ENCODE data around the gene KRT3. TPM values are rescaled to one million over a fixed set of nuclear protein-coding genes. Genes with fewer than 3 reads are reported as not detected.
"Not testable (repeated sequence)": the region's sequence is repeated elsewhere in the genome, so short reads cannot be mapped to it uniquely, and the experiment has no call there.

The KRT3 gene
- total RNA-seq, 1 donor from 2014 or later = not detected

DNA sequence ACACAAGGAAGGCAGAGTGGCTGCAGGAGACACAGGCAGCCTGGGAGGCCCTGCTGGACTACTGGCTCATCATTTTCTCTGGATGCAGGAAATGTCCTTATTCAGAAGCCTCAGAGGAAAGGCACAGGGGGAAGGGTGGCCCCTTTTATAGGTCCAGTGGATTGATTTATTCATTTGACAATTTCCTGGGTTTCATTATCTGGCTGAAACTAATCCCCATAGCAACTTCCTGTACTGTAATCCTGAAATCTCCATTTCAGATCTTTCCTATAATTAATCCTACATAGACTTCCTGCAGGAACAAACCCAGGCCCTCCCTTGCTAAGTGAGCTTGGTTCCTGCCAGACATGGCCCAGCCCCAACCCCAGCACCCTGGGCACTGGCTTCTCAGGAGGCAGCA is 41.8 kb downstream of the KRT3 start:
- intact Hi-C loops (cut with DNase I) = no loop called here
- H3K27me3 ChIP-seq = peaks cover 10% of the 10 kb centered on the region
- H3K36me3 ChIP-seq = no peaks in the 10 kb centered on the region
- ATAC-seq (no peak), DNase-seq (no peak)
- TF ChIP-seq, protein P1, sequence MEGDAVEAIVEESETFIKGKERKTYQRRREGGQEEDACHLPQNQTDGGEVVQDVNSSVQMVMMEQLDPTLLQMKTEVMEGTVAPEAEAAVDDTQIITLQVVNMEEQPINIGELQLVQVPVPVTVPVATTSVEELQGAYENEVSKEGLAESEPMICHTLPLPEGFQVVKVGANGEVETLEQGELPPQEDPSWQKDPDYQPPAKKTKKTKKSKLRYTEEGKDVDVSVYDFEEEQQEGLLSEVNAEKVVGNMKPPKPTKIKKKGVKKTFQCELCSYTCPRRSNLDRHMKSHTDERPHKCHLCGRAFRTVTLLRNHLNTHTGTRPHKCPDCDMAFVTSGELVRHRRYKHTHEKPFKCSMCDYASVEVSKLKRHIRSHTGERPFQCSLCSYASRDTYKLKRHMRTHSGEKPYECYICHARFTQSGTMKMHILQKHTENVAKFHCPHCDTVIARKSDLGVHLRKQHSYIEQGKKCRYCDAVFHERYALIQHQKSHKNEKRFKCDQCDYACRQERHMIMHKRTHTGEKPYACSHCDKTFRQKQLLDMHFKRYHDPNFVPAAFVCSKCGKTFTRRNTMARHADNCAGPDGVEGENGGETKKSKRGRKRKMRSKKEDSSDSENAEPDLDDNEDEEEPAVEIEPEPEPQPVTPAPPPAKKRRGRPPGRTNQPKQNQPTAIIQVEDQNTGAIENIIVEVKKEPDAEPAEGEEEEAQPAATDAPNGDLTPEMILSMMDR (IDR thresholded peaks at IDR 0.05) = no peak
- no peak overlapping the region for H3K27ac ChIP-seq
- H3K9me3 ChIP-seq = no peaks in the 10 kb centered on the region
- H3K4me1 ChIP-seq = no peaks in the 10 kb centered on the region
- no peak overlapping the region for H3K4me3 ChIP-seq

GRCh38 chr12:52753283-52753682 is 42.6 kb downstream of the KRT3 start:
- no peak overlapping the region for H3K27ac ChIP-seq
- no peaks in the 10 kb centered on the region for H3K9me3 ChIP-seq
- TF ChIP-seq, protein P1 (IDR thresholded peaks at IDR 0.05) = no peak
- H3K36me3 ChIP-seq = no peaks in the 10 kb centered on the region
- intact Hi-C loops (cut with DNase I) = no loop called here
- DNase-seq (no peak), ATAC-seq (no peak)
- no peaks in the 10 kb centered on the region for H3K4me1 ChIP-seq
- no peak overlapping the region for H3K4me3 ChIP-seq
- peaks cover 10% of the 10 kb centered on the region for H3K27me3 ChIP-seq

DNA sequence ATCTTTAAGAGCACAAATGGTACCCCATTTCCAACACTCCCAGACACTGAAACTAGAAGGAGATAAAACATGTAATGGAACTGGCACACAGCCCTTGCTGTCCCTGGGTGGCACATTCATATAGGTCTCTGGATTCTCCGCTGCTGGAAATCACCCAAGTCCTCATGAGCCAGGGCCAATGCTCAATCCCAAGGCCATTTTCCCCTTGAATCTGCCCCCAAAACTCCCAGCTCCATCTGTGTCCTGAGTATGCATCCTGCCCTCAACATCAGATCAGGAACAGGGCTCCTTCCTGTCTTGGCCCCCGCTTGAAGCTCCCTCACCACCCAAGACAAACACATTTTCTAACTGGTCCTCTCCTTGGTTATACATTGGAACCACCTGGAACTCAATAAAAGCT is 43.4 kb downstream of the KRT3 start:
- Histone ChIP-seq H3K4me1 (no peaks in the 10 kb centered on the region), H3K4me3 (no peak overlapping the region), H3K27me3 (peaks cover 10% of the 10 kb centered on the region), H3K36me3 (no peaks in the 10 kb centered on the region), H3K27ac (no peak overlapping the region), H3K9me3 (no peaks in the 10 kb centered on the region)
- intact Hi-C loops (cut with DNase I) = no loop called here
- TF ChIP-seq, protein P1 (IDR thresholded peaks at IDR 0.05) = no peak
- no peak for DNase-seq
- ATAC-seq = no peak

- Histone ChIP-seq H3K4me3 (no peak overlapping the region), H3K36me3 (no peaks in the 10 kb centered on the region), H3K9me3 (no peaks in the 10 kb centered on the region), H3K27ac (no peak overlapping the region), H3K27me3 (peaks cover 10% of the 10 kb centered on the region), H3K4me1 (no peaks in the 10 kb centered on the region)
- TF ChIP-seq, protein P1 (IDR thresholded peaks at IDR 0.05) = no peak
- ATAC-seq (no peak), DNase-seq (no peak)
- intact Hi-C loops (cut with DNase I) = no loop called here
Observed at GRCh38 chr12:52751795-52752194, 44.1 kb downstream of the KRT3 start.

- H3K36me3 ChIP-seq; H3K27ac ChIP-seq; DNase-seq; H3K4me3 ChIP-seq; intact Hi-C loops (cut with DNase I); H3K9me3 ChIP-seq; ATAC-seq; H3K4me1 ChIP-seq: not testable (repeated sequence)
- peaks cover 11% of the 10 kb centered on the region for H3K27me3 ChIP-seq
Observed at GRCh38 chr12:52750532-52750931, 45.4 kb downstream of the KRT3 start.

GRCh38 chr12:52749827-52750226 is 46.1 kb downstream of the KRT3 start:
- TF ChIP-seq, protein P1 (IDR thresholded peaks at IDR 0.05) = no peak
- intact Hi-C loops (cut with DNase I) = no loop called here
- peaks cover 11% of the 10 kb centered on the region for H3K27me3 ChIP-seq
- no peak overlapping the region for H3K27ac ChIP-seq
- H3K4me1 ChIP-seq = no peaks in the 10 kb centered on the region
- DNase-seq (no peak), ATAC-seq (no peak)
- no peak overlapping the region for H3K4me3 ChIP-seq
- H3K36me3 ChIP-seq = no peaks in the 10 kb centered on the region
- no peaks in the 10 kb centered on the region for H3K9me3 ChIP-seq

Measured in upper lobe of right lung (tissue), 1 donor.